Endothelial cell of umbilical vein (primary cell): ENCODE results near the gene CD44. TPM values are rescaled to one million over a fixed set of nuclear protein-coding genes. Genes with fewer than 3 reads are reported as not detected.

Experiments used
- BruUV-seq: library from RNA; stranded (reverse); fragments of 400-500 nt; replicated peaks from 2 replicates; lab custom pipeline; 2021; lab: Mats Ljungman, UMichigan
- CTCF ChIA-PET: fragments of 300-600, 350-600 bp; sonication (Branson Sonifier 250); formaldehyde crosslinking; loops from one replicate; lab custom pipeline; 2021; ENCODE audit warnings: antibody characterized with exemption, inconsistent platforms; lab: Charles Lee
- POLR2A ChIA-PET: fragments of 300-600, 350-600 bp; sonication (Branson Sonifier 250); formaldehyde crosslinking; loops from one replicate; lab custom pipeline; 2021; ENCODE audit warnings: antibody characterized with exemption, inconsistent platforms; lab: Charles Lee
- DNase-seq: peaks from one replicate; pipeline ENCODE4 v3.0.0-alpha.2; 2011; ENCODE audit warnings: low read depth, low spot score
- FAIRE-seq: peaks from 2 replicates; lab custom pipeline; 2011; peaks lifted over from hg19 to GRCh38; lab: Jason Lieb, UNC
- H2AFZ ChIP-seq: 2 replicates; pipeline ENCODE4 v1.6.0; 2012; ENCODE audit warnings: low read depth, low read length, control low read depth, inconsistent platforms
- H3K27ac ChIP-seq: 2 replicates; pipeline ENCODE4 v1.5.1; 2011; ENCODE audit warnings: low read depth, mild to moderate bottlenecking, control low read depth, low read length, moderate library complexity; ENCODE audit not compliant: insufficient read depth
- H3K27me3 ChIP-seq, 2 experiments: 2 replicates each; pipeline versions ENCODE4 v1.6.0 to v1.6.1; 2011; ENCODE audit warnings: low read length in 2 of 2, mixed read lengths in 1 of 2; ENCODE audit not compliant: control insufficient read depth in 2 of 2, insufficient read depth in 2 of 2
- H3K36me3 ChIP-seq, 2 experiments: 2 replicates in 1 of 2; 3 replicates in 1 of 2; pipeline ENCODE4 v1.5.1; 2011; ENCODE audit warnings: low read length in 2 of 2, mild to moderate bottlenecking in 1 of 2, moderate library complexity in 1 of 2; ENCODE audit not compliant: control insufficient read depth in 2 of 2, insufficient read depth in 2 of 2; ENCODE audit errors: extremely low read depth in 1 of 2
- H3K4me1 ChIP-seq: 3 replicates; pipeline ENCODE4 v1.5.1; 2011; ENCODE audit warnings: mild to moderate bottlenecking, low read length; ENCODE audit not compliant: control insufficient read depth, insufficient read depth; ENCODE audit errors: extremely low read depth
- H3K4me2 ChIP-seq: 2 replicates; pipeline ENCODE4 v1.6.1; 2011; ENCODE audit warnings: low read length, control low read depth, mixed read lengths; ENCODE audit not compliant: insufficient read depth
- H3K4me3 ChIP-seq, 3 experiments: fragments of 200-600 bp in 1 of 3; sonication (generic), shearing (Covaris generic) in 1 of 3; replicated peaks in 1 of 3; 2 replicates each; pipeline ENCODE4 v1.5.1; 2011 to 2016; ENCODE audit warnings: control low read depth in 3 of 3, low read length in 3 of 3, mild to moderate bottlenecking in 2 of 3, inconsistent platforms in 1 of 3, low read depth in 1 of 3, moderate library complexity in 1 of 3; ENCODE audit not compliant: insufficient read depth in 1 of 3
- H3K79me2 ChIP-seq: 2 replicates; pipeline ENCODE4 v1.6.0; 2012; ENCODE audit warnings: low read length, inconsistent platforms; ENCODE audit not compliant: control insufficient read depth, insufficient read depth
- H3K9ac ChIP-seq: replicated peaks from 2 replicates; pipeline ENCODE3; 2011; ENCODE audit warnings: low read length, control low read depth; ENCODE audit not compliant: insufficient read depth; ENCODE audit errors: extremely low read depth
- H3K9me1 ChIP-seq: replicated peaks from 3 replicates; pipeline ENCODE4 v1.6.0; 2011; ENCODE audit warnings: mild to moderate bottlenecking, low read length; ENCODE audit not compliant: control insufficient read depth, insufficient read depth; ENCODE audit errors: extremely low read depth
- H3K9me3 ChIP-seq: replicated peaks from 2 replicates; pipeline ENCODE4 v1.5.1; 2012; ENCODE audit warnings: low read length, inconsistent platforms; ENCODE audit not compliant: control insufficient read depth, insufficient read depth
- H4K20me1 ChIP-seq: replicated peaks from 2 replicates; pipeline ENCODE3; 2011; ENCODE audit warnings: mild to moderate bottlenecking, low read length; ENCODE audit not compliant: control insufficient read depth, insufficient read depth; ENCODE audit errors: extremely low read depth
- CTCF ChIP-seq, 2 donors: IDR thresholded peaks; 1 replicate in 1 of 2; 2 replicates in 1 of 2; pipeline ENCODE4 v1.5.1; 2011; ENCODE audit warnings: low read length in 2 of 2, mild to moderate bottlenecking in 2 of 2, moderate library complexity in 2 of 2, control low read depth in 1 of 2, inconsistent platforms in 1 of 2, low read depth in 1 of 2; ENCODE audit not compliant: insufficient read depth in 1 of 2; ENCODE audit errors: extremely low read depth in 1 of 2
- EZH2 ChIP-seq: IDR thresholded peaks from 2 replicates; pipeline ENCODE4 v1.6.1; 2012; ENCODE audit warnings: borderline replicate concordance, low read depth, mild to moderate bottlenecking, moderate library complexity, low read length, inconsistent platforms; ENCODE audit not compliant: severe bottlenecking
- FOS ChIP-seq: IDR thresholded peaks from 2 replicates; pipeline ENCODE4 v1.6.1; 2011; ENCODE audit warnings: mild to moderate bottlenecking, low read length, moderate library complexity, borderline replicate concordance; ENCODE audit not compliant: insufficient read depth
- GATA2 ChIP-seq: IDR thresholded peaks from 2 replicates; pipeline ENCODE4 v1.7.0; 2011; ENCODE audit warnings: low read depth, mild to moderate bottlenecking, moderate library complexity, mixed read lengths, low read length; ENCODE audit not compliant: insufficient read length, insufficient read depth
- JUN ChIP-seq: IDR thresholded peaks from 2 replicates; pipeline ENCODE4 v1.6.1; 2011; ENCODE audit warnings: borderline replicate concordance, low read depth; ENCODE audit not compliant: insufficient read length, insufficient read depth
- MAX ChIP-seq: IDR thresholded peaks from 2 replicates; pipeline ENCODE4 v1.6.1; 2011; ENCODE audit not compliant: insufficient read depth, insufficient read length
- MYC ChIP-seq: IDR thresholded peaks from one replicate; pipeline ENCODE4 v1.6.1; 2011; ENCODE audit warnings: mild to moderate bottlenecking, low read depth, low read length
- POLR2A ChIP-seq: IDR thresholded peaks from 2 replicates; pipeline ENCODE4 v1.6.1; 2012; ENCODE audit warnings: low read depth, mild to moderate bottlenecking, control low read depth, low read length
- POLR2AphosphoS5 ChIP-seq: IDR thresholded peaks from 2 replicates; pipeline ENCODE4 v1.6.1; 2012; ENCODE audit warnings: low read depth, mild to moderate bottlenecking, control low read depth, low read length, moderate library complexity; ENCODE audit not compliant: insufficient read depth
- dilution Hi-C: fragments of 300-500 bp; cut with MboI; formaldehyde crosslinking; loops from one replicate; pipeline ENCODE4 v1.15.0; 2019; ENCODE audit warnings: low sequenced_read_pairs; ENCODE audit not compliant: extremely low pct_ligation_motif_present
- intact Hi-C: fragments of 100-400 bp; cut with micrococcal nuclease; formaldehyde crosslinking; loops from one replicate; pipeline ENCODE4 v1.10.0; 2022
- polyA plus RNA-seq, 4 experiments: library from polyadenylated mRNA; depleted of rRNA in 3 of 4; stranded (reverse) in 3 of 4; unstranded in 1 of 4; fragments of >200 nt; gene quantifications; 2 replicates each; pipeline versions ENCODE4 v1.2.1 to v1.2.3, GENCODE V29; 2011 to 2012; ENCODE audit warnings: missing spikeins in 1 of 4
- total RNA-seq: library from RNA; stranded (reverse); gene quantifications from 2 replicates; pipeline ENCODE4 v1.2.3, GENCODE V29; 2021

Gene CD44
- total and polyA plus RNA-seq, 2 donors (not counting 3 experiments of a cell fraction or from before 2014, with no cell fraction given), result 25.5 to 26.3 TPM

- BruUV-seq, result no TSS peak
- Histone ChIP-seq H3K4me2 (no peak overlapping the region), H2AFZ (no peak overlapping the region), H3K9me1 (no peaks in the 10 kb centered on the region), H3K4me3 (no peak overlapping the region), H3K9ac (no peak overlapping the region), H3K36me3 (no peaks in the 10 kb centered on the region), H3K4me1 (no peaks in the 10 kb centered on the region), H4K20me1 (no peaks in the 10 kb centered on the region), H3K27ac (no peak overlapping the region), H3K79me2 (no peaks in the 10 kb centered on the region), H3K9me3 (no peaks in the 10 kb centered on the region), H3K27me3 (peaks cover 6 to 20% of the 10 kb centered on the region in 2 experiments)
- CTCF ChIA-PET, result interaction anchor here (0.9 to 1.6 kb wide), 2 partner anchors 24 to 265 kb away, joined by 3 read pairs; no protein-coding TSS in a partner anchor
- DNase-seq (no peak), FAIRE-seq (no peak)
- intact Hi-C loops, result no loop called here
- dilution Hi-C loops, result no loop called here
- POLR2A ChIA-PET, result no interaction called here
- TF ChIP-seq FOS (no peak), EZH2 (no peak), POLR2A (no peak), POLR2AphosphoS5 (no peak), GATA2 (no peak), MYC (no peak), MAX (no peak)
These were observed 123.8 kb downstream of the CD44 start for GRCh38 chr11:35262735-35263134.

- Histone ChIP-seq H3K4me2 (no peak overlapping the region), H3K4me1 (no peaks in the 10 kb centered on the region), H3K9me1 (no peaks in the 10 kb centered on the region), H3K36me3 (no peaks in the 10 kb centered on the region), H3K9ac (no peak overlapping the region), H3K9me3 (no peaks in the 10 kb centered on the region), H3K79me2 (no peaks in the 10 kb centered on the region), H3K4me3 (no peak overlapping the region), H2AFZ (no peak overlapping the region), H4K20me1 (no peaks in the 10 kb centered on the region), H3K27ac (no peak overlapping the region), H3K27me3 (peaks cover 6 to 14% of the 10 kb centered on the region in 2 experiments)
- no peak for TF ChIP-seq EZH2
- no peak for TF ChIP-seq CTCF (IDR thresholded peaks at IDR 0.05; ENCODE audit: extremely low read depth in 1 of 2, insufficient read depth in 1 of 2, low read depth in 1 of 2, low read length in 2 of 2)
- TF ChIP-seq GATA2, result no peak
- no peak for TF ChIP-seq POLR2A
- no peak for TF ChIP-seq MYC
- TF ChIP-seq POLR2AphosphoS5, result no peak
- no peak for TF ChIP-seq FOS
- no peak for TF ChIP-seq JUN
- TF ChIP-seq MAX, result no peak
- no peak for FAIRE-seq
- BruUV-seq, result no TSS peak
- intact Hi-C loops, result no loop called here
- ChIA-PET CTCF (no interaction called here), POLR2A (no interaction called here)
- dilution Hi-C loops, result no loop called here
- peak; percentile 67 for DNase-seq
These were observed 126.9 kb downstream of the CD44 start for GRCh38 chr11:35265755-35266454.
